Ishikawa (cell line): Measurements from ENCODE around the gene VTI1A.

Experiments used
- CEBPB ChIP-seq: IDR thresholded peaks from 2 replicates; pipeline ENCODE4 v1.6.1; 2012
- FOXM1 ChIP-seq: IDR thresholded peaks from 2 replicates; pipeline ENCODE4 v1.6.1; 2012; ENCODE audit warnings: low read depth, borderline replicate concordance
- MAX ChIP-seq: IDR thresholded peaks from 2 replicates; pipeline ENCODE4 v1.6.1; 2012
- RAD21 ChIP-seq: IDR thresholded peaks from 2 replicates; pipeline ENCODE4 v1.6.1; 2012; ENCODE audit warnings: low read depth
- REST ChIP-seq: IDR thresholded peaks from 2 replicates; pipeline ENCODE4 v1.6.1; 2012; ENCODE audit warnings: low read depth, mild to moderate bottlenecking
- TCF12 ChIP-seq: IDR thresholded peaks from 2 replicates; pipeline ENCODE4 v1.6.1; 2012; ENCODE audit warnings: low read depth
- YY1 ChIP-seq: IDR thresholded peaks from 2 replicates; pipeline ENCODE4 v1.6.1; 2012; ENCODE audit warnings: low read depth

- no peak for TF ChIP-seq MAX
- no peak for TF ChIP-seq YY1
- TF ChIP-seq TCF12, result no peak
- no peak for TF ChIP-seq FOXM1
- no peak for TF ChIP-seq REST
- TF ChIP-seq RAD21, result no peak
- no peak for TF ChIP-seq CEBPB
These were observed 224.7 kb downstream of the VTI1A start for GRCh38 chr10:112671743-112672142.
